NCI-H524 treated with DMSO at 0.1 percent for 48 hours (cell line): ENCODE measurements around the gene DNAH10.
"Not testable (repeated sequence)": the region's sequence is repeated elsewhere in the genome, so short reads cannot be mapped to it uniquely, and the experiment has no call there.

ENCODE experiments used
- DNase-seq: peaks from one replicate; lab custom pipeline; 2025; lab: John Stamatoyannopoulos, UW

Gene DNAH10

DNA sequence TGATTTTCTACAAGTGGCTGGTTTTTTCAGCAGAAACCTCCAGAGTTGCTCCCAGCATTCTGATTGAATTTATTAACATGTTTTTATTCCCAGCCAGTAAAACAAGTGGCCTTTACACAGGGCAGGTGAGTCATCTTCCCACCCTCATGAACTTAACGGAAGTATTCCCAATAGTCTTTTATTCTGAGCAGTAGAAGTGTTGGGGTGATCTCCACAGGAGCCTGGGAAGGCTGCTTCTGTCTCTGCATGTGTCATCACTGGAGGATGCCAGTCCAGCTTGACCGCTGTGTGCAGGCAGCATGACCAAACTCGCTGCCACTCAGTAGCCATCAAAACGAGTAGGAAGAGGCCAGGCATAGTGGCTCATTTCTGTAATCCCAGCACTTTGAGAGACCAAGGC is 13.4 kb upstream of the DNAH10 start:
- no peak for DNase-seq

DNA sequence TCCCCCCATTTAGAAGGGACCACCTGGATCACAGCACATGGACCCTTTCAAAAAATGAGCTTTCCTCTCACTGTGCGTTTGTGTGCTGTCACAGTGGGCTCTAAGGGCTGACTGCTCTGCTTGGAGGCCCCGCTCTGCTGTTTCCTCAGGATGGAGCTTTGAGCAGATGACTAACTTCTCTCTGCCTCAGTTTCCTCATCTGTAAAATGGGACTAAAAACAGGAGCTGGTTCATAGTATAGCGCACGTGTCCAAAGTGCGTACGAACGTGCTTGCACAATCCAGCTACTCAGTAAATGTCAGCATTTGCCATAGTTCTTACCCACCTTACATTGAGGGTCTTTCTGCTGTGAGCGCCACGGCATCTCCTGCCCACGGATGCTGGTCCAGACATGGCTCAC is 12.7 kb upstream of the DNAH10 start:
- DNase-seq = no peak

DNA sequence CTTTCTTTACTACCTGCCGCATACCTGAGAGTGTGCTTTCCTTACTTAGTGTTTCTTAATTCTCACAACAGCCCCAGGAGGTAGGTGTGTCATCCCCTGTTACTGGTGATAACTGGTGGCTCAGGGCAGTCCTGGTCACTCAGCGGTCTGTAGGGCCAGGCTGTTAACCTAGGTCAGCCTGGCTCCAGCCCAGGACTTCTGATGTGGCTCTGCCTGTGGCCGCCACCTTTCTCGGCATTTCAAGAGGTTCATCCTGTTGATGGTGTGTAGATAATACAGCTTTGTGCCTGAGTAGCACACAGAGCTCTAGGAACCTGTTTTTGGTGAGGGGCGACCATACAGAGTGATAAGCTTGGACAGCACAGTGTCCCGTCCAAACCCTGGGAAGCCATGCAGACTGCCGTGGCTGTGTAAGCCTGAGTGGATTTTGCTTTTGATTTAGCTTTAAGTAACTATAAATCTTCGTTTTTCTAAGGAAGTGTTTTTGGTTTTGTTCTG is 11.9 kb upstream of the DNAH10 start:
- no peak for DNase-seq

DNA sequence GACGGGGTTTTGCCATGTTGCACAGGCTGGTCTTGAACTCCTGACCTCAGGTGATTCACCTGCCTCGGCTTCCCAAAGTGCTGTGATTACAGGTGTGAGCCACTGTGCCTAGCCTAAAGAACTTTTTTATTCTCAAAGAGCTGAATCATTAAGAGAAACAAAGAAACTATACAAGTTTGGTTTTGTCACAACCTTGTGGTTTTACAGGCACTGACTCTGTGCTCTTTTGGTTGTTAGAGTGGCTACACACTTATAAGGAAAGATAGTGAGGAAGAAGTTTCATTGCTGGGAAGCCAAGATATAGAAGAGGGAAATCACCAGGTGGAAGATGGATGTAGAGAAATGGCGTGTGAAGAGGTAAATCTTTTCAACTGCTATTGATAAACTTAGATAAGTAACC is 10.1 kb upstream of the DNAH10 start:
- no peak for DNase-seq

DNA sequence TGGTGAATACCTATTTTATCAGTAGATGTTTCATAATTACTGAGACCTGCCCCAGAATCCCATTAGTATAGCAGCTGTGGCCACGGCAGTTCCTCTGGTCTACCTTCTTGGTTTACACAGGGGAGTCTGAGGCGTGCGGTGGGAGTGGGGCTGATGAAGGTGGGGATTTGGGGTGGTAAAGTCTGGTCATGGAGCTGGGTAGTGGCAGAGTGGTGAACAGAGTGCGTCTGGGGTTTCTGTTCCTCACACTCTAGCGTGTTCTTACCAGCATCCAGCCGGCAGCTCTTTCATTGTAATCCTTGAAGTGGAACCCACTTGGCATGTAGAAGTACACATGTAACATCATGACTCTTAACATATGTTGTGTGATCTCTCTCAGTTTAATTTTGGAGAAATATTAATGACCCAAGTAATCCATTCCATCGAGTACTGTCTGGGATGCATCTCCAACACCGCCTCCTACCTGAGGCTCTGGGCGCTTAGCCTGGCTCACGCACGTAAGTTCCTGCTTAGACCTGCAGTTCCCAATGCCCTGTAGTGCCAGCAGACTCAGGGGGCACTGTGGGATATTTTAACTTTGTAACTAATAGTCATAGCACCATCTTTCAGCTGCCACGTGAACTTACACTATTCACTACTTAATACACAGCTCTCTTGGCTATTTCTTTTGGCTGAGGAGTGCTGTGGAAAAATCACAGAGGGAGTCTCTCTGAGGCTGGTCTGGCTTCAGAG is 7.9 kb upstream of the DNAH10 start:
- no peak for DNase-seq

DNA sequence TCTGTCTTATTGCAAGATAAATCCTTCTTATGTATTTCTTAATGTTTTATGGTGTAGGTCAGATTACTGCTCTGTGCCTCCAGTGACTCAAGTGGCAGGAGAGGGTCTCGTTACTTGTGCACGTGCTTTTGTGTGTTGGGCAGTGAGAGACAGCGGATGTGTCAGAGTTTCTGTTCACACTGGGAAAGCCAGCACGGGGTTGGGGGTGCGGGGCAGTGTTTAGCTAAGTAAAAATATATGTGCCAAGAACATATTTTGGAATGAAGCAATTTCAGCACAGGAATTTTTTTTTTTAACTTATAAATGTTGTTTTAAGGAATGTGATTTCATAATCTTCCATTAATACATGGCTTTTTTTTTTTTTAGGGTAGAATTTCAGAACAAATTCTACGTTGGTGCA is 4.5 kb upstream of the DNAH10 start:
- no peak for DNase-seq

DNA sequence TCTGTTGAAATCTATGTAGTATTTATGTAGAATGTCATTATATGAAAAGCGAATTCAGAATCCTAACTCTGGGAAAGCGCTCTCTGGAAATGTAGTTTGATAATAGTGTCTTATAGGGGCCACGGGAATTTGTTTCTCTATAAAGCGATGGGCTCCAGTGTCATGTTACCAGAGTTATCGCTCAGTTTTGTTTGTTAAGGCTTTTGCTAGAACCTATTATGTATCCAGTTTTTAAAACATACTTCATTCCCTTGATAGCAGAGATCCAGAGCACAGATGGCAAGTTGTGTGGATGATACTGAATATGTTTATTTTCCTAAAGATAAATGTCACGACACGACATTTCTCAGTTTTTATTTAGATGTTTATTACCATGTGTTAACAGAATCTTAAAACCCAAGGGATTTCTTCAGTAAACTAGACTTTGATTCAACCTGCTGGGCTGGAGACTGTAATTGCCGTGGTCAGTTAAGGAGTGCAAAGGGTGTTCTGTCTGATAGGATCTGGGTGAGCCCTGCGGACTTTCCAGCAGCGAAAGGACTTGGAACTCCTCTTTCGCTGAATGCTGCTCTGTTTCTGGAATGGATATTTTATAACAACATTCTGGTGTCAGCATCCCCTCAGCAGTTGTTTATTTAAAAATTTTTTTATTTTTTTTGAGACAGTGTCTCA is 1.7 kb upstream of the DNAH10 start:
- no peak for DNase-seq

DNA sequence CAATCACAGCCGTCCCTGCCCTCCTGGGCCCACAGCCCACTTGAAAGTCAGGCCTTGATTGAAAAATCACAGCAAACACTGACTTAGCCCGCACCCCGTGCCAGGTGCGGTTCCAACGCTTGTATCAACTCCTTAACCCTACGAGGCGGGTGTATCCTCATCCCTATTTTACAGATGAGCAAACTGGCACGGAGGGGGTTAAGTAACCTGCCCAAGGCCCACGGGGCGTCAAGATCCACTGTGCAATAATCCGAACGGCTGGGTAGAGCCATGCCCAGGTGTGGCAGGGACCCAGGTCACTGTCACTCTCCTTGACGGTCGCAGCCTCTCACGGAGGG is 583 bp downstream of the DNAH10 start:
- no peak for DNase-seq

DNA sequence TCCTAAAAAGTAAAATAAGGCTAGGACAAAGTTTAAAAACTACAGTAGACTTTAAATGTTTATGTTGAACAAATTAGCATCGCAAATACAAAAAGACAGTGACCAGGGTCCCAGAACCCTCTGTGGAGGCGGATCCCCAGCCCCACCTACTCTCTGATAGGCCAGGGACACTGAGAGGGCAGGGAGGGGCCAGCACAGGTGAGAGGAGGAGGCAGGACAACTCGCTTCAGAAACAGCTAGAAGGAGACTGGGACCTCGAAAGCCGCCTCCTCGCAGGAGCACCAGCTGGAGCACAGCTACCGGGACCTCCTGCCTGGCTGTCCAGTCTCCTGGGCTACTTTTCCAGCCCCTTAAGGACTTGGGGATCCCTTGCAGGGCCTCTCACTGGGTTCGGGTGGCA is 992 bp downstream of the DNAH10 start:
- no peak for DNase-seq

DNA sequence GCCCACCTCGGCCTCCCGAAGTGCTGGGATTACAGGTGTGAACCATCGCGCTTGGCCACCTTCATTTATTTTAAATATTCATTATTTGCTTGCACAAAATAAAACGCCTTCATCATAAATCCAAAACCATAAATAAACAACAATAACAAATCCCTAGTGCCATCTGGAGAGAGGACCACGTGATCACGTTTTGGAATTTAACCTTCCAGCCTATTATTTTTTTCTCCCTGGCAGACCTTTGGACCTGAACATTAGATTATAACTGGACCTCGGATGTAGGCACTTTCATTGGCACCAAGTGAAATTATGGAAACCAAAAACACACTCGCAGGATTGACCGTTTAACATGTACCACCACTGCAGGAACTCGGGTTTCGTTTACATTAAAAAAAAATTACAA is 2.0 kb downstream of the DNAH10 start:
- DNase-seq = no peak

DNA sequence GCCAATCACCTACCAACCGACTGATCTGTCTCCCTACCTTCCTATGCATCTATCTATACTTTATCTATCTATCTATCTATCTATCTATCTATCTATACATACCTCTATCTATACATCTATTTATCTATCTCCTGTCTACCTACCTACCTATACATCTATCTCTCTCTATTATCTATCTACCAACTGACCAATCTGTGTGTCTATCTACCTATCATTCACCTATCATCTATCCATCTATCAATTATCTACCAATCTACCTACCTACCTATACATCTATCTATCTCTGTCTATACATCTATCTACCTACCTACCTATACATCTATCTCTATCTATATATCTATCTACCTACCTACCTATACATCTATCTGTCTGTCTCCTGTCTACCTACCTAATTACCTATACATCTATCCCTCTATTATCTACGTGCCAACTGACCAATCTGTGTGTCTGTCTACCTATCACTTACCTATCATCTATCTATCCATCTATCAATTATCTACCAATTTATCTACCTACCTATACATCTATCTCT is 3.5 kb downstream of the DNAH10 start:
- DNase-seq = no peak

DNA sequence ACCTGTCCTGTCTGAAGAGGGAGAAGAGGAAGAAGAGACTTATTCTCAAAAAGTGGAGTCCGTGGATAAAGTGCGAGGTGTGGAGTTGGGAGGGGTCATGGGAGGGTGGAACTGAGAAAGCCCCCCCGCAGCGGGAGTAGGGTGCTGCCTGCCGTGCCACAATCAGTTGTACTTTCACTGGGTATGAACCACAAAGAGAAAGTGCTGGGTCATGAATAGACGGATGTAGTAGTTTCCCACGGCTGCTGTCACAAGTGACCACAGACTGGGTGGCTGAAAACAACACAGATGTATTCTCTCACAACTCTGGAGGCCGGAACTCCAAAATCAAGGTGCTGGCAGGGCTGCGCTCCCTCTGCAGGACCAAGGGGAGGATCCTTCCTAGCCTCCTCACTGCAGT is 5.5 kb downstream of the DNAH10 start:
- no peak for DNase-seq

DNA sequence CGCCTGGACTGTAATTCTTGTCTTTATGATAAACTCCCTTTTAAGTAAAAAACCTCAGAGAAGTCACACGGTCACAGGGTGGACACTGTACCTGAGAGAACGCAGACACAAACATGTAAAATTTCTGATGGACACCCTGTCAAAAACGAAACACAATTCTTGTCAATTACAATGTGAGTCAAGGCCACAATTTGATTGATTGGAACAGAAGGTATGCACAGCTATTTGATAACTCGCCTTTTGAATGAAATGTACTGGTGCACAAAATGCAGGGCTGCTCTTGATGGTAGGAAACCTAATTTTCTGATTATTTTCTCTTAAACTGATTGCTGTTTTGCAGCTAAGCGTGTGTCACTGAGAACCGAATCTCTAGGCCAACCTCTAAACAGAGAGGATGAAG is 9.2 kb downstream of the DNAH10 start:
- DNase-seq = no peak

DNA sequence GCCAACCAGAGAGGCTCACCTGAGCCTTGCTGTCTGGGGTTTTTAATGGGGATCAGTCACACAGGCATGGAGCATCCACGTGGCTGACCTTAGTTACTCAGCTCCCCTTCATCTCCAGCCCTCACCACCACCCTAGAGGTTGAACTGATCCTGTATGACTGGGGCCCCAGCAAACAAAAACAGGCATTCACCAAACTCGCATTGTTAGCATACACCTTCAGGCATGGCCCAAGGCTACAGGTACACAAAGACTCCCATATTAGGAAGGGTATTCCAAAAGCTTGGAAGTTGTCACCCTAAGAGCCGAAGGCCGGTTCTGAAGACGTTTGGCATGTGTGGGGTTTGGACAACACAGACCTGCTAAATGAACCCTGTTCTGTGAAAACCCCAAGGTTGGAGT is 10.0 kb downstream of the DNAH10 start:
- DNase-seq = no peak

DNA sequence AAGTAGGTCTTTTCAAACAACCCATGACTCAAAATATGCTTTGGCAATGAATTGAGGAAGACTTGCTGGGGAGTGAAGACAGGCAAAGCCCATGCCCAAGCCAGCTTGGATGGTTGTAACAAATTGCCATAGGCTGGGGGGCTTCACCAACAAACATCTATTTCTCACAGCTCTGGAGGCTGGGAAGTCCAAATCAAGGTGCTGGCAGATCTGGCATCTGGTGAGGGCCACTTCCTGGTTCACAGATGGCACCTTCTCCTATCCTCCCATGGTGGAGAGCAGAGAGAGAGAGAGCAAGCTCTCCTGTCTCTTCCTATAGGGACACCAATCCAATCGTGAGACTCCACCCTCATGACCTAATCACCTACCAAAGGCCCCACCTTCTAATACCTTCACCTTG is 11.3 kb downstream of the DNAH10 start:
- DNase-seq = no peak

DNA sequence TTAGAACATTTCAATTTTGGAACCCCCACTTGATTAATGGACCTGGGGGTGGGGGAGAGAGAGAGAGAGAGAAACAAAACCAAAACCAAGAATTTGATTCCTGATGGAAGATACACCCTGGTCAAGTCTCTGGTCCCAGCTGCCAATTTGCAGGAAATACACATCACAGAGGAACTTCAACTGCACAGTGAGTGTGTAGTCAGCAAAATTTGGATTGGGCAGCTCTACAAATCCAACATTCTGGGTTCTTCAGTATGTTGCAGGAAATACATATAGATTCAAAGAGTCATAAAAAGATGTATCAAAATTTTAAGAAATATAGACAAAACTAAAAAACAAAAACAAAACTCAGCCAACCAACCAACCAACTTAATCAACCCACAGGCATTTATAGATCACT is 17.4 kb downstream of the DNAH10 start:
- DNase-seq = no peak

DNA sequence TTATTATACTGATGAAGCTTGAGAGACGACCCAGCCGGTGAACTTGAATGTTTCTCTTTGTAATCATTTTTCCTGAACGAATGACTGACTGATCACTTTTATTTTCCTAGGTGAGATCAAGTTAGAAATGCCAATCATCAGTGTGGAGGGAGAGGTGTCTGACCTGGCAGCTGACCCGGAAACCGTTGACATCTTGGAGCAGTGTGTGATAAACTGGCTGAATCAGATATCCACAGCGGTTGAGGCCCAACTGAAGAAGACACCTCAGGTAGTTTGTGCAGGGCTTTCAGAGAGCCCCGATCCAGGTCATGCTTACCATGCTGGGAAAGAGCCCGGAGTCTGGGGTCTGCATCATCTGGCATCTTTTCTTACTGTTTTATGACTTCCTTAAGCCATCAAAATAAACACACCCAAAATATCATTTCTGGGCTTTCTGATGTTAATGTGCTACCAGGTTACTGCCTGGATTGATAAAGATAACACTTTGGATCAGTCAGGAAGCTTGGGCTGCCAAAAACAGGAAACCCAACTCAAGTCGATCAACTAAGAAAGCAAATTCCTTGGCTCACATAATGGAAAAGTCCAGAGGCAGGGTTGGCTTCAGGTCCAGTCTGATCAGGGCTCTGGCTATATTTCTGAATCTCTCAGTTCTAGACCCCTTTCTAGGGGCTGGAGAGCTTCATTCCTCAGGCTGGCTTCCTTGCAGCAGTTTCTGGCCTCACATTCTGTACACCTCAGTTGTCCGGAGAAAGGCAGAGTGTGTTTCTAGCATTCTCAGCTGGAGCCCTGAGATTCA is 21.1 kb downstream of the DNAH10 start:
- DNase-seq = no peak

DNA sequence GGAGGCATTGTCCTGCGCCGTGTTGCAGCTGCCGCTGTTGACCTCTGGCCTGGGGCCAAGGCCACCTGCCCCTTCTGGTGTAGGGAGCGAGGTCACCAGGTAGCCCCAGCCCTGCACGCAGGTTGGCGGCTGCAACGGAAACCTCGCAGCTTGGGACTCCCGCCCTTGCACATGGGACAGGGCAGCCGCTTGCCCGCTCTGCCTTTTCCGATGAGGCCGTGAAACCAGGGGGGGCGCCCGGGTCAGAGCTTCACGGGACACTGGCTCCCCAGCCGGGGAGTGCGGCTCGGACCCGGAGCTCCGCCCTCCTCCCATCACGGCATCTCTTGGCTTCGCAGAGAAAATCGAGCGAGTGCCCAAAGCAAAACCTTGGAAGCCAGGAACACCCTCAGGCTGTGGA is 25.4 kb downstream of the DNAH10 start:
- DNase-seq = no peak

DNA sequence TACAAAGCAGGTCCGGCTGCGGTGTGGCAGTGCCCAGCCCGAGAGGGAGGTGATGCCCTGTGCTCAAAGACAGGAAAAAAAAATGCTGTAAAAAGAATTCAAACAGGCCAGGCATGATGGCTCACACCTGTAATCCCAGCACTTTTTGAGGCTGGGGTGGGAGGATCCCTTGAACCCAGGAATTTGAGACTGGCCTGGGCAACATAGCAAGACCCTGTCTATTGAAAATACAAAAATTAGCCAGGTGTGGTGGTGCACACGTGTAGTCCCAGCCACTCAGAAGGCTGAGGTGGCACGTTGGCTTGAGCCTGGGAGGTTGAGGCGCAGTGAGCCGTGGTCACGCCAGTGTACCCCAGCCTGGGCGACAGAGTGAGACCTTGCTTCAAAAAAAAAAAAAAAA is 26.4 kb downstream of the DNAH10 start:
- no peak for DNase-seq

DNA sequence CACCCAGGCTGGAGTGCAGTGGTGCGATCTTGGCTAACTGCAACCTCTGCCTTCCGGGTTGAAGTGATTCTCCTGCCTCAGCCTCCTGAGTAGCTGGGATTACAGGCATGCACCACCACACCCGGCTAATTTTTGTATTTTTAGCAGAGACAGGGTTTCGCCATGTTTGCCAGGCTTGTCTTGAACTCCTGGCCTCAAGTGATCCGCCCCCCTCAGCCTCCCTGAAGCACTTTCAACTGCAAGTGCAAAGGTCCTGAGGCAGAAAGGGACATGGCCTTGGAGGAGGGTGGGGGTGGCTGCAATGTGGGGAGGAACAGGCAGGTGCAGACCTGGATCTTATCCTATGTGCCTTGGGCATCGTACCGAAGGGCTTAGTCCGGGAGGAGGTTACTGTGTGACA is 27.3 kb downstream of the DNAH10 start:
- DNase-seq = not testable (repeated sequence)

DNA sequence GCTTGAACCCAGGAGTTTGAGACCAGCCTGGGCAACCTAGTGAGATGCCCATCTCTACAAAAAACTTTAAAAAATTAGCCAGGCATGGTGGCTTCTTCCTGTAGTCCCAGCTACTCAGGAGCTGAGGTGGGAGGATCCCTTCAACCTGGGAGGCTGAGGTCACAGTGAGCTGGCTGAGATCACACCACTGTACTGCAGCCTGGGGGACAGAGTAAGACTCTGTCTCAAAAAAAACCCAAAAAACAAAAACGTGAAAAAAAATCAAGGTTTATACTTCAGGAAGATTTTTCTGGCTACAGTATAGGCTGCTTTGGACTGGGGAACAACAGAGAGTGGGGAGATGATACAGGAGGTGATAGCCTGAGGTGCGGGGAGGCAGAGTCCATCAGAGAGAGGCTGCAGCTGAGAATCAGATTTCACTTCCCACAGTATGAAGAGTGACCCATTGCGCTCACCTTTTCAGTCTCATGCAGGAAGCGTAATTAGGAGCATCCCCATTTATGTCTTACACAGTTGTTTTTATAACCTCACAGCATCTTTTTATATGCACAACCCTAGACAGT is 28.9 kb downstream of the DNAH10 start:
- no peak for DNase-seq

DNA sequence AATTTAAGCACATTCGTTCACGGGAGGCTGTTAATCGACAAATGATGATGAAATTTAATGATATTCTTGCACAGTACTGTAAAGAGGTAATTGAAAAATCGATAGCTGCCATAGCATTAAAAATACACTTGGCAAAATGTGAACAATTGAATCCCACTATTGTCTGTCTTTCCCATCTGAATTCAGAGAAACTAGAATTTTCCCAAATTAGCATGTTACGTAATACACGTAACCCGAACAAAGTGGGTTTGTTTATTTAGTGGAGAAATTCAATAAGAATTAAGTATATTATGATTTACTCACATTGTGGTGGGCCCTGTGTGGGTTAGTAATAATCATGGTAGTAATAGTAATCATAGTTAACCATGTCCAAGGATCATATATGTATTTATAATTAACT is 31.9 kb downstream of the DNAH10 start:
- no peak for DNase-seq

DNA sequence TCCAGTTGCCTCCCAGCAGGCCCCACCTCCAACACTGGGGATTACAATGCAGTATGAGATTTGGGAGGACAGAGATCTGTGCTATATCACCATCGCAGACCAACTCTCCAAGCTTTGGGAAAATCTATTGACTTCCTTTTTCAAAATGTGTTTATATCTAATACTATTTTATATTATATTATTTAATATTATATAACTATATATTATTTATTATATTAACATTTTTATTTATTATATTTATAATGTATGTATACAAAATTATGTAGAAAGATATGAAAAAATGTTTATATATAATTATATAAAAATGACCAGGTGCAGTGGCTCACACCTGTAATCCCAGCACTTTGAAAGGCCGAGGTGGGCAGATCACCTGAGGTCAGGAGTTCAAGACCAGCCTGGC is 36.4 kb downstream of the DNAH10 start:
- DNase-seq = no peak
